ENCODE measurements around the gene LYVE1. TPM values are rescaled to one million over a fixed set of nuclear protein-coding genes. Genes with fewer than 3 reads are reported as not detected.

LYVE1 gene
- total and polyA plus RNA-seq, 2 of the 13 experiments (the other 11 are each of a cell fraction or from before 2014, with no cell fraction given), result 1.2 to 1.4 TPM

GRCh38 chr11:10540546-10540914, 27.9 kb downstream of the LYVE1 start (continued):
- TF ChIP-seq SIN3A (IDR thresholded peaks at IDR 0.05; ENCODE audit: borderline replicate concordance, low read depth, low read length), result 0 out of 2 replicates have a peak, but pooled peaks have one; percentile 33
- TF ChIP-seq KDM5A (IDR thresholded peaks at IDR 0.05; ENCODE audit: borderline replicate concordance, low read length), result peak; percentile 39; the same call in 1 of the 2 replicates
- TF ChIP-seq JDP2 (CRISPR knock-in tag; IDR thresholded peaks at IDR 0.05; ENCODE audit: borderline replicate concordance), result no peak
- no peak for TF ChIP-seq RNF2 (conservative IDR thresholded peaks at IDR 0.05; ENCODE audit: low read depth)
- TF ChIP-seq RFXAP (CRISPR knock-in tag; IDR thresholded peaks at IDR 0.05; ENCODE audit: borderline replicate concordance), result 0 out of 2 replicates have a peak, but pooled peaks have one; percentile 8
- no peak for TF ChIP-seq YEATS4 (CRISPR knock-in tag; IDR thresholded peaks at IDR 0.05; ENCODE audit: borderline replicate concordance)
- no peak for TF ChIP-seq ZNF121 (CRISPR knock-in tag; IDR thresholded peaks at IDR 0.05)
- 0 out of 2 replicates have a peak, but pooled peaks have one; percentile 10 for TF ChIP-seq SATB2 (CRISPR knock-in tag; IDR thresholded peaks at IDR 0.05)
- no peak for TF ChIP-seq CENPX (CRISPR knock-in tag; IDR thresholded peaks at IDR 0.05)
- no peak for TF ChIP-seq ZNF704 (CRISPR knock-in tag; IDR thresholded peaks at IDR 0.05; ENCODE audit: borderline replicate concordance)
- no peak for TF ChIP-seq ZNF766 (CRISPR knock-in tag; IDR thresholded peaks at IDR 0.05; ENCODE audit: borderline replicate concordance)
- peak; percentile 73 for TF ChIP-seq ASH2L (IDR thresholded peaks at IDR 0.05; ENCODE audit: insufficient read length, low read depth, low read length)
- no peak for TF ChIP-seq ZNF18 (CRISPR knock-in tag; IDR thresholded peaks at IDR 0.05; ENCODE audit: insufficient replicate concordance)
- no peak for TF ChIP-seq ZNF414 (CRISPR knock-in tag; IDR thresholded peaks at IDR 0.05)
- no peak for TF ChIP-seq ZBED4 (CRISPR knock-in tag; IDR thresholded peaks at IDR 0.05; ENCODE audit: borderline replicate concordance)
- TF ChIP-seq XBP1 (CRISPR knock-in tag; IDR thresholded peaks at IDR 0.05), result peak; percentile 38; the same call in 1 of the 2 replicates
- no peak for TF ChIP-seq ZNF282 (IDR thresholded peaks at IDR 0.05; ENCODE audit: partially characterized antibody)
- no peak for TF ChIP-seq FOXA3 (CRISPR knock-in tag; IDR thresholded peaks at IDR 0.05)
- TF ChIP-seq GMEB2 (CRISPR knock-in tag; IDR thresholded peaks at IDR 0.05; ENCODE audit: low read depth), result no peak
- TF ChIP-seq GPBP1L1 (CRISPR knock-in tag; IDR thresholded peaks at IDR 0.05), result no peak

Data from HepG2 (cell line).